WERI-Rb-1 (cell line): ENCODE results near the gene IGFLR1.

Source experiments
- DNase-seq: peaks from one replicate; pipeline ENCODE4 v3.0.0-alpha.2; 2020
- H3K27ac ChIP-seq: fragments of 250-450 bp; sonication (Bioruptor Pico); 2 replicates; pipeline ENCODE4 v1.5.1; 2020; ENCODE audit warnings: mild to moderate bottlenecking, moderate library complexity
- H3K27me3 ChIP-seq: fragments of 250-450 bp; sonication (Bioruptor Pico); 2 replicates; pipeline ENCODE4 v1.5.1; 2021; ENCODE audit warnings: mild to moderate bottlenecking, low read depth, moderate library complexity; ENCODE audit not compliant: insufficient read depth, severe bottlenecking
- H3K36me3 ChIP-seq: fragments of 250-450 bp; sonication (Bioruptor Pico); 2 replicates; pipeline ENCODE4 v1.5.1; 2020; ENCODE audit warnings: mild to moderate bottlenecking, moderate library complexity
- H3K4me3 ChIP-seq: 2 replicates; pipeline ENCODE4 v1.5.1; 2011; ENCODE audit warnings: low read depth, mild to moderate bottlenecking, control low read depth, low read length
- H3K9me3 ChIP-seq: fragments of 250-450 bp; sonication (Bioruptor Pico); 2 replicates; pipeline ENCODE4 v1.5.1; 2021; ENCODE audit warnings: mild to moderate bottlenecking, moderate library complexity; ENCODE audit not compliant: severe bottlenecking
- TF ChIP-seq, protein P1 (sequence below): IDR thresholded peaks from 2 replicates; pipeline ENCODE4 v1.5.1; 2011; ENCODE audit warnings: low read depth, mild to moderate bottlenecking, control low read depth, inconsistent platforms, low read length

The IGFLR1 gene

DNA sequence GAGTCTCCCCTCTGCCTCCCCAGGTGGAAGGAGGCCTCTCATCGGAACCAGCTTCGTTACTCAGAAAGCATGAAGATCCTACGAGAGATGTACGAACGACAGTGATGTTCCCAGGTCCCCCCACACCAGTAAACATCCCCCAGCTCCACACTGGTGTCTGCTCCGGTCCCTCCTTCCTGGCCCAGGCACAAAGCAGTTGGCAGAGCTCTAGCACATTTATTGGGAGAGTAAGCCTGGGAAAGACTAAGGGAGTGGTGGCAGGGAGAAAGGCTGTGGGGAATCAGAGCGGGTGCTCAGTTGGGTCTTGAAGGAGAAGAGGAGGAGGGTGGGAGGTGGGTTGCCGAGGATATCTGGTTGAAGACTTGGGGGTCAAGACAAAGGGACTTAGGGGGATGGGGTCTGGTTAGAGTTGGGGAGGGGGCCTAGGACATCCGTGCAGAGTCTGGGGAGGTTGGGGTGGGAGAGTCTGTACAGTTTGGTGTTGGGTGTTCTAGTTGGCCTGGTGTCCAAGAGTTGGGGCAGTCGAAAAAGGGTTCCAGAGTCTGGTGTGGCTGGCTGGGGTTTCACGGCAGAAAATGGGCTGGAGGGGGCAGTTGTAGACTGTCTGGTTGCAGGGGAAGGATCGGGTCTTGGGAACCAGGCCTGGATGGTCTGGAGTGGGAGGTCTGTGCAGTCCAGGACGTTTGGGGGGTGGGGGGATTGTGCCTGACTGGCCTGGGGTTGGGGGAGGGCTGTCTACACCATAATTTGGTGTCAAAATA, 12.3 kb upstream of the IGFLR1 start:
- Histone ChIP-seq H3K27me3 (no peaks in the 10 kb centered on the region), H3K36me3 (peaks cover 27% of the 10 kb centered on the region), H3K27ac (peak overlapping the region; percentile 97), H3K4me3 (no peak overlapping the region), H3K9me3 (no peaks in the 10 kb centered on the region)
- TF ChIP-seq, protein P1, sequence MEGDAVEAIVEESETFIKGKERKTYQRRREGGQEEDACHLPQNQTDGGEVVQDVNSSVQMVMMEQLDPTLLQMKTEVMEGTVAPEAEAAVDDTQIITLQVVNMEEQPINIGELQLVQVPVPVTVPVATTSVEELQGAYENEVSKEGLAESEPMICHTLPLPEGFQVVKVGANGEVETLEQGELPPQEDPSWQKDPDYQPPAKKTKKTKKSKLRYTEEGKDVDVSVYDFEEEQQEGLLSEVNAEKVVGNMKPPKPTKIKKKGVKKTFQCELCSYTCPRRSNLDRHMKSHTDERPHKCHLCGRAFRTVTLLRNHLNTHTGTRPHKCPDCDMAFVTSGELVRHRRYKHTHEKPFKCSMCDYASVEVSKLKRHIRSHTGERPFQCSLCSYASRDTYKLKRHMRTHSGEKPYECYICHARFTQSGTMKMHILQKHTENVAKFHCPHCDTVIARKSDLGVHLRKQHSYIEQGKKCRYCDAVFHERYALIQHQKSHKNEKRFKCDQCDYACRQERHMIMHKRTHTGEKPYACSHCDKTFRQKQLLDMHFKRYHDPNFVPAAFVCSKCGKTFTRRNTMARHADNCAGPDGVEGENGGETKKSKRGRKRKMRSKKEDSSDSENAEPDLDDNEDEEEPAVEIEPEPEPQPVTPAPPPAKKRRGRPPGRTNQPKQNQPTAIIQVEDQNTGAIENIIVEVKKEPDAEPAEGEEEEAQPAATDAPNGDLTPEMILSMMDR = no peak
- no peak for DNase-seq

DNA sequence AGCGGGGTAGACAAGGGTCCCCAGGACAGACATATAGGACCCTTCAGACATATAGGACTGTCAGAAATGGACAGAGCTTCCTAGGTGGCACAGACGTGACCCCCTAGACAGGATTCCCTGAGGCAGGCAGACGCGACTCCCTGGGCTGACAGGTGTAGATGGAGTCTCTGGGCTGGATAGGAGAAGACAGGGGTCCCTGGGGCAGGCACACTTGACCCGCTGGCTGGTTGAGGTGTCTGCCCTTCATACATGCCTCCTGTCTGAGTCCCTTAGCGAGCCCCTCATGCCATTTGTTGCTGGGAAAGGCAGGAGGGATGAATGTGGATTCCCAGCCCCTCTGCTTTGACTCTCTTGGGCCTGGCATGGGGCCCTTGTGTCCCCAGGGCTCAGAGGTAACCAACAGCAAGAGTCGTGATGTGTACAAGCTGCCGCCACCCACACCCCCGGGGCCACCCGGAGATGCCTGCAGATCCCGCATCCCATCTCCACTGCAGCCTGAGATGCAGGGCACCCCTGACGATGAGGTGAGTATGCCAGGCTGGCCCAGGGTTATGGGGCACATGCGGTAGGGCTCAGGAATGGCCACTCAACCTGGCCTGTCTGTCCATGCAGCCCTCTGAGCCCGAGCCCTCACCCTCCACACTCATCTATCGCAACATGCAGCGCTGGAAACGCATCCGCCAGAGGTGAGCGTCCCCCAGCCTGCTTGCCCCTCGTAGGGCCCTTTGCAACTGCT, 11.6 kb upstream of the IGFLR1 start:
- H3K36me3 ChIP-seq = peaks cover 26% of the 10 kb centered on the region
- TF ChIP-seq, protein P1 = no peak
- DNase-seq = no peak
- no peaks in the 10 kb centered on the region for H3K27me3 ChIP-seq
- H3K27ac ChIP-seq = peak overlapping the region; percentile 97; the same call in 1 of the 2 replicates
- no peaks in the 10 kb centered on the region for H3K9me3 ChIP-seq
- H3K4me3 ChIP-seq = no peak overlapping the region

DNA sequence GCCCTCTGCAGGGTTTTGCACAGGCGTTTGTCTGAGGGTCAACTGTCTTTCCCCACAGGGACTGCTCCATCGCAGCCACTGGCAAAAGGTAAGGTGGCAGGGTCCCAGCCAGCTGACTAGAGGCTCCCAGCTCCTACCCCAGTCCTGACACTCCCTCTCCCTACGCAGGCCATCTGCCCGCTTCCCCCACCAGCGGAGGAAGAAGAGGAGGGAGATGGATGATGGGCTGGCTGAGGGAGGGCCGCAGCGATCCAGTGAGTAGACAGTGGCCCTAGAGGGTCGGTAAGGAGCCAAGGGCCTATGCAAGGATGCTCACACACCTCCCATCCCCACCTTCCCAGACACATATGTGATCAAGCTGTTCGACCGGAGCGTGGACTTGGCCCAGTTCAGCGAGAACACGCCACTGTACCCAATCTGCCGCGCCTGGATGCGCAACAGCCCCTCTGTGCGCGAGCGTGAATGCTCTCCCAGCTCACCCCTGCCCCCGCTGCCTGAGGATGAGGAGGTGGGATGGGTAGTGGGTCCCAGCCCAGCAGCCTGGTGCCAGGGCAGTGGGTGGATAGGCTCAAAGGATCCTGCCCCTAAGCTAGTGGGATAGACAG, 10.6 kb upstream of the IGFLR1 start:
- no peak for DNase-seq
- no peaks in the 10 kb centered on the region for H3K9me3 ChIP-seq
- no peaks in the 10 kb centered on the region for H3K27me3 ChIP-seq
- H3K36me3 ChIP-seq = peaks cover 23% of the 10 kb centered on the region
- no peak overlapping the region for H3K4me3 ChIP-seq
- TF ChIP-seq, protein P1 = no peak
- no peak overlapping the region; the same call in 1 of the 2 replicates for H3K27ac ChIP-seq

DNA sequence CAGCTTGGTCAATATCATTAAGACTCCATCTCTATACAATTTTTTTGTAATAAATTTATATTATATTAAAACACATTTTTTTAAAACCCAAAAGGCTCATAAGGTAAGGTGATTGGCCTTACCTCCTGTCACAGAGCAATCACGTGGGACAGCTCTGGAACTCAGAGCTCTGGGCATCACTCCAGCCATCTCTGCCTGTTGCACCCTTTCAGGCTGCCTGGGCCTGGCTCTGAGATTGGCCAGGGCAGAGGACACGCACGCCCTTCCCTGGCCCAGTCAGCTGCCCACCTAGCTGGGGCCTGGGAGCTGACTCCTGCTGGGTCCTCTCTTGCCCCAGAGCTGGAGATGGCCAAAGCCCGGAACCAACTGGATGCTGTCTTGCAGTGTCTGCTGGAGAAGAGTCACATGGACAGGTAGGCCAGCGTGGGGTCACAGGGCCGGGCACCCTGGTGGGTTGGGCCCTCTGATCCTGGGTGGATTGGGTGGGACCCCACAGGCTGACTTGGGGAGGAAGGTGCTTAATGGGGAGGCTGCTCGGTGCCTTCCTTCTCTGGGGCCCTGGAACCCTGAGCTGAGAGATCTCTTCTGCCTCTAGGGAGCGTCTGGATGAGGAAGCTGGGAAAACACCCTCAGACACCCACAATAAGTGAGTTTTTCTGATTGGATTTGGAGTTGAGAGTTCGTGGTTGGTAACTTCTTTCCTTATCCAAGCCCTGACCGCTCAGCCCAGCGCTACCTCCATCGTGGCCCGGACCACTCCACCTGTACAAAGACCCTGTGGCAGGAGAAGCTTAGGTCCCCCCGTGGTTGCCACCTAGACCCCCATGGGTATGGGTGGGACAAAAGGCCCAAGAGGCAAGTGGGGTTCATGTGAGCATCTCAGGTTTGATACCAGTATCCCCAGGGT, 9.8 kb upstream of the IGFLR1 start:
- DNase-seq = no peak
- TF ChIP-seq, protein P1 = no peak
- Histone ChIP-seq H3K27me3 (no peaks in the 10 kb centered on the region), H3K27ac (no peak overlapping the region), H3K9me3 (no peaks in the 10 kb centered on the region), H3K4me3 (no peak overlapping the region), H3K36me3 (peaks cover 23% of the 10 kb centered on the region)

DNA sequence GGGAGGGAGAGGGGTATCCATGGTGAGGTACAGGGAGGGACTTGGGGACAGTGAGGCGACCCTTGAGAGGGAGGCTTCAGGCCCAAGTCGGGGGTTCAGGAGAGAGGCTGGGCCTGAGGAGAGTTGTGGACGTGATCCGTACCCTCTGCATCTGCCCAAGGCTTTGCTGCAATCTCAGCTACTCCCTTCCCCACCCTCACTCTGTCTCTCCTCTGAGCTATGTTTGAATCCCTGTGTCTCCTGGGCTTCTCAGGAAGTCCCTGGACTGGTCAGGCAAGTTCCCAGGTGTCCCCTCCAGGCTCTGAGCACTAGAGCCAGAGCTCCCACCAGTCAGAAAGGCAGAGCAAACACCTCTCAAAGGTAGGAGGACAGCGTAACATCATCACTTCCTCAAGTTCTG, 7.9 kb upstream of the IGFLR1 start:
- H3K27me3 ChIP-seq = no peaks in the 10 kb centered on the region
- H3K9me3 ChIP-seq = no peaks in the 10 kb centered on the region
- no peak overlapping the region for H3K27ac ChIP-seq
- peaks cover 23% of the 10 kb centered on the region for H3K36me3 ChIP-seq
- DNase-seq = no peak
- TF ChIP-seq, protein P1 = no peak
- H3K4me3 ChIP-seq = no peak overlapping the region
